HG03439 (cell line): ENCODE measurements around the gene ZNF701.
"Not testable (repeated sequence)": the region's sequence is repeated elsewhere in the genome, so short reads cannot be mapped to it uniquely, and the experiment has no call there.

Experiments used
- ATAC-seq: cut with Tn5 transposase; IDR thresholded peaks from one replicate; pipeline ENCODE4 v1.9.1; 2021; ENCODE audit warnings: mild to moderate bottlenecking, moderate library complexity; ENCODE audit not compliant: unreplicated experiment

The ZNF701 gene

DNA sequence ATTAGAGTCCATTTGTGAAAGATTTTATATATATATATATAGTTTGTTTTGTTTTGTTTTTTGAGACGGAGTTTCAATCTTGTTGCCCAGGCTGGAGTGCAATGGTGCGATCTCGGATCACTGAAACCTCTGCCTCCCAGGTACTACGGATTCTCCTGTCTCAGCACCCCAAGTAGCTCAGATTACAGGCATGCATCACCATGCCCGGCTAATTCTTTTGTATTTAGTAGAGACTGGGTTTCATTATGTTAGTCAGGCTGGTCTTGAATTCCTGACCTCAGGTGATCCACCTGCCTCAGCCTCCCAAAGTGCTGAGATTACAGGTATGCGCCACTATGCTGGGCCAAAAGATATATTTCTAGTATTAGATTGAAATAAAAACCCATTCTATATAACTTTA lies 4.0 kb upstream of the ZNF701 start:
- no peak for ATAC-seq

DNA sequence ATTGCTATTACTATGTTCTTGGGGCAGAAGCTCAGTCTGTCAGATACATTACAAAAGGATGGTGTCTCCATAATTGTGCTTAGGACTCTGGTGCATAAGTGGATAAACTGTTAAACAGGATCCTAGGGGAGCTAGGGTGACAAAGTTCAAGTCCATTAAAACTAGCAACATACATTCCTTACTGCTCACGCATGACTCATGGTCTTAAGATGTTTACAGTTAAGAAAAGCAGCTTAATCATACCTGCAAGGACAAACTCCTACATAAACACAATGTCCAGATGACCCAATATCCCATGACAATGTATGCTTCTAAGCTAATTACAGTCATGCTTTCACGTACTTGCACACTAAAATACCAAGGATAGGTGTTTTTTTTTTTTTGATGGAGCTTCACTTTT lies 3.5 kb upstream of the ZNF701 start:
- no peak for ATAC-seq

DNA sequence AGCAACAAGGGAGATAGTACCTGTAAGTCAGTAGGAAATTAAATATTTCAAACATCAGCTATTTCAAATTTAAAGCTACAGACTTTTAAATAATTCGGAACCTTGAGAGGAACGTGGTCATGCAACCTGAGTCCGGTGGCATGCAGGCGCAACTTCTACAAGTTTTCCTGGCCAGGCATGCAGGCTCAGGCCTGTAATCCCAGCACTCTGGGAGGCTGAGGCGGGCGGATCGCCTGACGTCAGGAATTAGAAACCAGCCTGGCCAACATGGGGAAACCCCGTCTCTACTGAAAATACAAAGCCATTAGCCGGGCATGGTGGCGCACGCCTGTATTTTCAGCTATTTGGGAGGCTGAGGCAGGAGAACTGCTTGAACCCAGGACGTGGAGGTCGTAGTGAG lies 2.2 kb upstream of the ZNF701 start:
- no peak for ATAC-seq

DNA sequence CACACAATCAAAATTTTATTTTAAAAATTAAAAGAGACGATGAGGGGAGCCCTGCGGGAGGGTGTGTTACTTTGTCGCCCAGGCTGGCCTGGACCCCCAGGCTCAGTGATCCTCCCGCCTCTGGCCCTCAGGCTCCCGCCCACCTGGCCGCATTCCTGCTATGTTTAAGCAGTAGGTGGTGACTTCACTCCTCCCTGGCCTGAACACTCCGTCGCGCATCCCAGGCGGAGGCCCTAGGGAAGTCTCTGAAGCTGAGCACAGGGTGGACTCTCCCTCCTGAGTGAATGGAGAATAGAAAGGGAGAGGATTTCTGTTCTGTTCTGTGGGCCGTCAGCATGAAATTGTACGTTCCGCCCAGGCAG lies 468 bp upstream of the ZNF701 start:
- ATAC-seq: not testable (repeated sequence)

DNA sequence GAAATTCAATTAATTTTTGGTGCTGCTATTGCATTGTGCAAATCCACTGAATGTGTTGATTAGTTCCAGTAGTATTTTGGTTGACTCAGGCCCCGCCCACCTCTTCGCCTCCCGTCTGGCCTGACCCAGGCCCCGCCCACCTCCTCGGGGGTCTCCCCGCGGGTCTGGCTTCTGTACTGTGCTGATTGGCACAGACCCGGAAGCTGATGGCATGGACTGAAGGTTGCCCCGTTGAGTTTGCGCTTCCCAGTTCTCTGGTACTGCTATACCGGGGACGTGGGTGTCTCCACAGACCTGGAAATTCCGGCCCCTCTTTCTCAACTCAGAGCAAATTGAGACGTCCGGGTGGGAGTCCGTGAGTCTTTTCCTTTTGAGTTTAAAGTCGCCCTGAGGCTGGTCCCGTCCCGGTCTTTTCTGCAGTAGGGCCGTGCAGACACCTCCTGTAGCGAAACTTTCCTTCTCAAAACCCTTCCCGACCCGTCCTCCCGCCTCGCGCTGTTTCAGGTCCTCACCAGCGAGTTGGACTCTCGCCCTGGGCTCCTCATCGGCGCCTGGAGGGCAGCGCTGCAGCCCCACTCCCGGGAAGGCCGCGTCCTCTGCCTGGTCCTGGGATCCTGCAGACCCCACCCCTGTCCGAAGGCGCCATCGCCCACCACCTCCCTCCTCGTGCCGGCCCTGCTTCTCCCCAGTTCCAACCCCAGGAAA lies 14.8 kb downstream of the ZNF701 start:
- no peak for ATAC-seq

DNA sequence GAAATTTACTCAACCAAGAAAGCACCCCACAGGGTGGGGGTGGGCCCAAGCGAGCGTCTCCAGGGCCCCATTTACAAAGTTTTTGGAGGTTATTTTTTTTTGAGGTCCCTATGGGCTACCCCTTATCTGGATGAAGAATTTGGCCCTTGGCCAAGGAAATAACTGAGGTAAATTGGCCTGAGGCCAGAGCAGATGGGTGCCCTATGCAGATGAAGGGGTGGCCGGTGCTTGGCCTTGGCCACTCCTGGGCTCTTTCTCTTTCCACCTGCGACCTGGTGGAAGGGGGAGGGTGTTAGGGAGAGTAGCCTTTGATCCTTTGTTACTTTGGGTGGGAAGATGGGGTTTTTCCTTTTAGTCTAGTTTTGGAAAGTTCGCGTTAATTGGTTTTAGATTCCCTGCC lies 15.5 kb downstream of the ZNF701 start:
- ATAC-seq: no peak

DNA sequence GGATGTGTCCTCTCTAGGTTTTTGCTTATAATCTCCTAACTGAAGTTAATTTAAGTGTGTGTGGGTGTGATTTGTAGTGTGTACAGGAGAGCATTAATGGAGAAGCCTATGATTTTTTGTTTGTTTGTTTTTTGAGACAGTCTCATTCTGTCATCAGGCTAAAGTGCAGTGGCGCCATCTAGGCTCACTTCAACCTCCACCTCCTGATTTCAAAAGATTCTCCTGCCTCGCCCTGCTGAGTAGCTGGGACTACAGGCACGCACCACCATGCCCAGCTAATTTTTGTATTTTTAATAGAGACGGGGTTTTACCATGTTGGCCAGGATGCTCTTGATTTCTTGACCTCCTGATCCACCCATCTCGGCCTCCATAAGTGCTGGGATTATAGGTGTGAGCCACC lies 20.6 kb downstream of the ZNF701 start:
- no peak for ATAC-seq

DNA sequence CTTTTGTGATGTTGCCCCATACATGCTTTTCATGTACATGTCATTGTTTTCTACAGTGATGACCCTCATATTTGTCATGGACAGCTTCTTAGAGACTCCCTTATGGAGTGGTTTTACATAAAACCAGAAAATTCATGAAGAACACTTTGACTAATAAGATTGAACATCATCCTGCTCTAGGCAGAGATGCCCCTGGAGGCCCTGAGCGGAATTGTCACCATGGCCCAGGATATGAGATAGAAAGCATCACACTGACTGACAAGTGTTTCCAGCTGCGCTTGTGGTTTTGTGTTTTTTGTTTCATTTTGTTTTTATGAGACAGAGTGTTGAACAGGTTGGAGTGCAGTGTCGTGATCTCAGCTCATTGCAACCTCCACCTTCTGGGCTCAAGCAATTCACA lies 22.2 kb downstream of the ZNF701 start:
- no peak for ATAC-seq

DNA sequence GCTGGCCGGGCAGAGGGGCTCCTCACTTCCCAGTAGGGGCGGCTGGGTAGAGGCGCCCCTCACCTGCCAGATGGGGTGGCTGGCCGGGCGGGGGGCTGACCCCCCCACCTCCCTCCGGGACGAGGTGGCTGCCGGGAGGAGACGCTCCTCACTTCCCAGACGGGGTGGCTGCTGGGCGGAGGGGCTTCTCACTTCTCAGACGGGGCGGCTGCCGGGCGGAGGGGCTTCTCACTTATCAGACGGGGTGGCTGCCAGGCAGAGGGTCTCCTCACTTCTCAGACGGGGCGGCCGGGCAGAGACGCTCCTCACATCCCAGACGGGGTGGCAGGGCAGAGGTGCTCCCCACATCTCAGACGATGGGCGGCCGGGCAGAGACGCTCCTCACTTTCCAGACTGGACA lies 23.4 kb downstream of the ZNF701 start:
- not testable (repeated sequence) for ATAC-seq

DNA sequence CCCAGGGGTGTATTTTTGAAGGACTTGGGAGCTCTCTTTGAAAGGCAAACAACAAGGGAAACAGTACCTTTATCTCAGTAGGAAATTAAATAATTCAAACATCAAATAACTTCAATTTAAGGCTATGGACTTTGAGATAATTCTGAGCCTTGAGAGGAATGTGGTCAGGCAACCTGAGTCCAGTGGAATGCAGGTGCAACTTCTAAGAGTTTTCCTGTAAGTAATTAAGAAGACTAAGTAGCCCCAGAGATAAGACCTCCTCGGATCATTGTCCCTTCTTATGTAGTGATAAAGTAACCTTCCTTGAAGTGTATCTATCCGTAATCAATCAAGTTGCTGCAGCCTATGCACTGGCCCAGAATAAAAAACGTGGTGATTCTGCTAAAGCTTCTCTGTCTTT lies 29.2 kb downstream of the ZNF701 start:
- ATAC-seq: no peak

DNA sequence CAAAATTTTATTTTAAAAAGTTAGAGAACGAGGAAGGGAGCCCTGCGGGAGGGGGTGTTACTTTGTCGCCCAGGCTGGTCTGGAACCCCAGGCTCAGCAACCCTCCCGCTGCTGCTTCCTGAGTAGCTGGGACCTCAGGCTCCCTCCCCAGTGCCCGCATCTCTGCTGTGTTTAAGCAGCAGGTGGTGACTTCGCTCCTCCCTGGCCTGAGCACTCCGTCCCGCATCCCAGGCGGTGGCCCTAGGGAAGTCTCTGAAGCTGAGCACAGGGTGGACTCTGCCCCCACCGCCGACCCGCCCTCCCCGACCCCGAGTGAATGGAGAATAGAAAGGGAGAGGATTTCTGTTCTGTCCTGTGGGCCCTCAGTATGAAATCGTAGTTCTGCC lies 30.5 kb downstream of the ZNF701 start:
- no peak for ATAC-seq

DNA sequence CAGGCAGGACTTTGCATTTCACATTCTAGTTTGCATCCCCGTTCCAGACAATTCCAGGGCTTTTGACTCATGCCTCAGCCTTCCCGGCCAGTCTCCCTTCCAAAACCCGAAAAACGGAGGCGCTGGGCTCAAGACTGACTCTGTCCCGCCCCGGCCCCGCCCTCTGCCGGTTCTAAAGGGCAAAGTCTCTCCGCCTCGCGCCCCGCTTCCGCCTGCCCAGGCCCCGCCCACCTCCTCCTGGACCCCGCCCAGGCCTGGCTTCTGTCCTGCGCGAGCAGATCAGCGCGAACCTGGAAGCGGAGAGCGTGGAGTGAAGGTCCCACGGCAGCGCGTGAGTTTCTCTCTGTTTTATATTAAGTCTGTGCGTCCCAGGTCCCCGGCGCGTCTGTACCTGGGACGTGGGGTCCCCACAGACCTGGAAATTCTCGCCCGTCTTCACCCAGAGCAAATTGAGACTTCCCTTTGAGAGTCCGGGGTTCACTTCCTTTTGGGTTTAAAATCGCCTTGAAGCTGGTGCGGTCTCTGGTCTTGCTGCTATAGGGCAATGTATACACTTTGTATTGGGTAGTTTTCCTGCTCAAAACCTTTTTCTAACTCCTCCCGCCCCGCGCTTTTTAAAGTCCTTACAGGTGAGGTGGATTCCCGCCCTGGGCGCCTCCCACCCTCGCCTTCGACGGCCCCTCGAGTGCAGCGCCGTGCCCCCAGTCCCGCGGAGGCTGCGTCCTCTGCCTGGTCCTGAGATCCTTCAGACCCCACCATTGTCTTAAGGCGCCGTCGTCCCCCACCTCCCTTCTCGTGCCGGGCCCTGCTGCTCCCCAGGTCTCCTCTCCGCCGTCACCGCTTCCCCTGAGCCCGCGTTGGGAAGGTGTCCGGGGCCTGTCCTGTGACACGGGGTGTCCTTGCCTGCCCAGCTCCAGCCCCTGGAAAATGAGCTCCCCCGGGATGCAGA lies 31.2 kb downstream of the ZNF701 start:
- ATAC-seq: peak; percentile 87

DNA sequence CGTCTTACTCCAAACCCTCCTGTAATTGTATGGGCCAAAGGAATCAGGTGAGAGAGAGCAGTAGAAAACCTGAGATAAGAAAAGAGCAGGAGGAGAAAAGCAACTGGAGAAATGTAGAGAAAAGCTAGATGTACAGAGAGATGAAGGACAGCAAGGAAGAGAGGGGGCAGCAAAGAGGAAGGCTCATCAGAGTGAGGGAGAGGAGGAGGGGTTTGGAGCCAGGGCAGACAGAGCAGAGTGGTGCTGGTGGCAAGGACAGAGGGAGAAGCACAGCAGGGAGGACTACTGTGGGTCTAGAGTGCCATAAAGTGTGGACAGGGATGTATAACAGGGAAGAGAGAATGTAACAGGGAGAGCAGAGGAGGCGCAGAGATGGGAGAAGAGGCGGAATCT lies 31.9 kb downstream of the ZNF701 start:
- ATAC-seq: not testable (repeated sequence)

DNA sequence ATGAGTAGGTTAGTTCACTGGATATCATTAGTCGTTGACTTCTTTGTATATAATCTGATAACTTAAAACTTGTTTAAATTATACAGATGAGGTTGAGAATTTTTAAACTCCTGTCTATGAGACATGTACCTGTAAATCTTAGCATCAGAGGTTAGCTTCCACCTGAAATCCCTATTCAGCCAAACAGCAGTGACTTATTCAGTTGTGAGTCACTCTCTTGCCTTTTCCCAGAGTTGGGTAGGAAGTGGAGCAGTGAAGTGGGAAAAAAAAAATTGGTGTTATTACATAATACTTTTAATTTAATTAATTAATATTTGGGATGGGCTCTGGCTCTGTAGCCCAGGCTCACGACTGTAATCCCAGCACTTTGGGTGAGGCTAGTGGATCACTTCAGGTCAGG lies 32.9 kb downstream of the ZNF701 start:
- ATAC-seq: no peak

DNA sequence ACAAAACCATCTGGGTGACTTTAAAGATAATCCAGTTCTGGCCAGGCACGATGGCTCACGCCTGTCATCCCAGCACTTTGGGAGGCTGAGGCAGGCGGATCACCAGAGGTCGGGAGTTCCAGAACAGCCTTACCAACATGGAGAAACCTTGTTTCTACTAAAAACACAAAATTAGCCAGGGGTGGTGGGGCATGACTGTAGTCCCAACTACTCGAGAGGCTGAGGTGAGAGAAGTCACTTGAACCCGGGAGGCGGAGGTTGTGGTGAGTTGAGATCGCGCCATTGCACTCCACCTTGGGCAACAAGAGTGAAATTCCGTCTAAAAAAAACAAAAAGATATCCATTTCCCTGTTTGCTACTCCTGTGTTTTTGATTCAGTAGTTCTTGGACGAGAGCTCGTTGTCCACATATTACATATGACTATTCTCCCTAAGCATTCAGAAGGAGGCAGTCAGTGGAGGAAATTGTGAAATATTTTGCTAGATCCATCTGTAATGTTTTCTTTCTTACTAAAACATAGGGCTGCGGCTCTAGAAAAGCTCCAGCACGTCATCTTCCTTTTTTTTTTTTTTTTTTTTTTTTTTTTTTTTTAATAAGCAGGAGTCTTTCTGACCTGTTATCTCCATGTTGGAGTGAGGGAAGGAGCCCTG lies 33.6 kb downstream of the ZNF701 start:
- ATAC-seq: no peak

DNA sequence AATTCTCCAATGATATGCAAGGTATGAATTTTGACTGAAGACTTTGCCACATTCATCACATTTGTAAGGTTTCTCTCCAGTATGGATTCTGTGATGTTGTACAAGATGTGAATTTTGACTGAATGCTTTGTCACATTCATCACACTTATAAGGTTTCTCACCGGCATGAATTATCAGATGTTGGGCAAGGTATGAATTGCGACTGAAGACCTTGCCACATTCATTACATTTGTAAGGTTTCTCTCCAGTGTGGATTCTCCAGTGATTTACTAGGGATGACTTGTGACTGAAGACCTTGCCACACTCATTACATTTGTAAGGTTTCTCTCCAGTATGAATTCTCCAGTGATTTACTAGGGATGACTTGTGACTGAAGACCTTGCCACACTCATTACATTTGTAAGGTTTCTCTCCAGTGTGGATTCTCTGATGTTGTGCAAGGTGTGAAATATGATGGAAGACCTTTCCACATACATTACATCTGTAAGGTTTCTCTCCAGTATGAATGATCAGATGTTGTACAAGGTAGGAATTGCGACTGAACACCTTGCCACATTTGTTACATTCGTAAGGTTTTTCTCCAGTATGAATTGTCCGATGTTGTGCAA lies 43.3 kb downstream of the ZNF701 start:
- no peak for ATAC-seq

DNA sequence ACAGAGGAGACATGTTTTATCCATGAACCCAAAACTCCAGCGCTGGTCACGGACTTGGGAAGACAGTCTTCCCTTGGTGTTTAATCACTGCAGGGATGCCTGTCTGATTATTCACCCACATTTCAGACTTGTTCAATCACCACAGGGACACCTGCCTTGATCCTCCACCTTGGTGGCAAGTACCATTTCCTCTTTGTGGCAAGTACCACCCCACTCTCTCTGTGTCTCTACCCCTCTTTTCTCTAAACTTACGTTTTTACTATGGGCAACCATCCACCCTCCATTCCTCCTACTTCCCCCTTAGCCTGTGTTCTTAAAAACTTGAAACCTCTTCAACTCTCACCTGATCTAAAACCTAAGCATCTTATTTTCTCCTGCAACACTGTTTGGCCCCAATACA lies 51.3 kb downstream of the ZNF701 start:
- no peak for ATAC-seq

DNA sequence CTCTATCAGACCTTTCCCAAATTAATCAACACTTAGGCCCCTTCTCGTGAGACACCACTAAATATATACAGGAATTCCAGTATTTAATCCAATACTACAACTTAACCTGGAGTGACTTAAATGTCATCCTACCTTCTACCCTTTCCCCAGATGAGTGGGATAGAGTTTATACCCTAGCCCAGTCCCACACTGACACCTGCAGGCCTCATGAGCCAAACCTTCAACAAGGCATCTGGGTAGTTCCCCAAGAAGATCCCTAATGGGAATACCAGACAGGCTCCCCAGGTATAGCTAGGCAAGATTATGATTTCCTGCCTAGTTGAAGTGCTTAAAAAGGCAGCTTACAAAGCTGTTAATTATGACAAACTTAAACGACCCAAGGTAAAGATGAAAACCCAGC lies 52.2 kb downstream of the ZNF701 start:
- no peak for ATAC-seq

DNA sequence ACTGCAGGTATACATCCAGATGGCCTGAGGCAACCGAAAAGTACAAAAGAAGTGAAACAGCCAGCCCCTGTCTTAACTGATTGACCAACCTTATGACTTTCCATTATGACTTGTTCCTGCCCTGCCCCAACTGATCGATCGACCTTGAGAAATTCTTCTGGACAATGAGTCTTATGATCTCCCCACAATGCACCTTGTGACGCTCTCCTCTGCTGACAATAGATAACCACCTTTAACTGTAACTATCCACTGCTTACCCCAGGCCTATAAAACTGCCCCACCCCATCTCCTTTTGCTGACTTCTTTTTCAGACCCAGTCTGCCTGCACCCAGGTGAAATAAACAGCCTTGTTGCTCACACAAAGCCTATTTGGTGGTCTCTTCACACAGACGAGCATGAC lies 56.8 kb downstream of the ZNF701 start:
- no peak for ATAC-seq

DNA sequence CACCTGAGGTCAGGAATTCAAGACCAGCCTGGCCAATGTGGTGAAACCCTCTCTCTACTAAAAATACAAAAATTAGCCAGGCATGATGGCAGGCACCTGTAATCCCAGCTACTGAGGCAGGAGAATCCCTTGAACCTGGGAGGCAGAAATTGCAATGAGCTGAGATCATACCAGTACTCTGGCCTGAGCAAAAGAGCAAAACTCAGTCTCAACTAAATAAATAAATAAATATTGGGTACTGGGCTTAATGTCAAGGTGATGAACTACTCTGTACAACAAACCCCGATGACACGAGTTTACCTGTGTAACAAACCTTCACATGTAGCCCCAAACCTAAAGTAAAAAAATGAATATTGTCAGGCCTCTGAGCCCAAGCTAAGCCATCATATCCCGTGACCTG lies 57.4 kb downstream of the ZNF701 start:
- ATAC-seq: not testable (repeated sequence)

DNA sequence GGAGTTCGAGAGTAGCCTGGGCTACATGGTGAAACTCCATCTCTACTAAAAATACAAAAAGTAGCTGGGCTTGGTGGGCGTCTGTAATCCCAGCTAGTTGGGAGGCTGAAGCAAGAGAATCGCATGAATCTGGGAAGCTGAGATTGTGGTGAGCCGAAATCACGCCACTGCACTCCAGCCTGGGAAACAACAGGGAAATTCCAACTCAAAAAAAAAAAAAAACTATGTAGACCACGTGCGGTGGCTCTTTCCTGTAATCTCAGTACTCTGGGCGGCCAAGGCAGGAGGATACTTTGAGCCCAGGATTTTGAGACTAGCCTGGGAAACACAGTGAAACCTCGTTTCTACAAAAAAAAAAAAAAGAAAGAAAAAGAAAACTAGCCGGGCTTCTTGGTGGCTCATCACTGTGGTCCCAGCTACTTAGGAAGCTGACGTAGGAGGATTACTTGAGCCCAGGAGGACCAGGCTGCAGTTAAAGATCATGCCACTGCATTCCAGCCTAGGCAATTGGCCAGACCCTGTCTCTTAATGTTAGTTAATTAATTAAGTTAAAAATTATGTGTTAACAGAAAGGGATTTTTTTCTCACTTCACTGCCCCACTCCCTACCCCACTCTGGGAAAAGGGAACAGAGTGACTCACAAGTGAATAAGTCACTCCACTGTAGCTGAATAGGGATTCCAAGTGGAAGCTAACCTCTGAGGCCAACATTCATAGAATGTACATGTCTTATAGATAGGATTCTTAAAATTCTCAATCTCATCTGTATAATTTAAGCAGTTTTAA lies 65.9 kb downstream of the ZNF701 start:
- ATAC-seq: no peak
